RWPE2 (cell line): ENCODE measurements around the gene ITGB3.

Experiments used
- ATAC-seq: fragments of 200-7000 bp; cut with Tn5 transposase; 3 replicates; pipeline ENCODE4 v1.9.1; 2021; ENCODE audit warnings: low read depth
- DNase-seq: peaks from one replicate; pipeline ENCODE4 v3.0.0-alpha.2; 2020; ENCODE audit warnings: low spot score
- H3K27ac ChIP-seq: fragments of 450-650 bp; 2 replicates; pipeline ENCODE4 v1.5.1; 2017; ENCODE audit warnings: mild to moderate bottlenecking; ENCODE audit not compliant: poor library complexity, severe bottlenecking
- H3K27me3 ChIP-seq: fragments of 250-450 bp; sonication (Bioruptor Pico); 2 replicates; pipeline ENCODE4 v1.5.1; 2021; ENCODE audit warnings: mild to moderate bottlenecking, moderate library complexity; ENCODE audit not compliant: insufficient read depth, poor library complexity, severe bottlenecking
- H3K36me3 ChIP-seq: fragments of 250-450 bp; sonication (Bioruptor Pico); 2 replicates; pipeline ENCODE4 v1.5.1; 2020; ENCODE audit warnings: low read depth, mild to moderate bottlenecking, moderate library complexity
- H3K4me1 ChIP-seq: fragments of 250-450 bp; sonication (Bioruptor Pico); 2 replicates; pipeline ENCODE4 v1.5.1; 2021; ENCODE audit warnings: mild to moderate bottlenecking, moderate library complexity; ENCODE audit not compliant: insufficient read depth, poor library complexity, severe bottlenecking
- H3K4me3 ChIP-seq: fragments of 250-450 bp; sonication (Bioruptor Pico); 2 replicates; pipeline ENCODE4 v1.5.1; 2021; ENCODE audit warnings: mild to moderate bottlenecking, moderate library complexity; ENCODE audit not compliant: severe bottlenecking
- H3K9me3 ChIP-seq: fragments of 250-450 bp; sonication (Bioruptor Pico); 2 replicates; pipeline ENCODE4 v1.5.1; 2021; ENCODE audit warnings: mild to moderate bottlenecking, moderate library complexity; ENCODE audit not compliant: severe bottlenecking
- TF ChIP-seq, protein P1 (sequence below): fragments of 450-650 bp; IDR thresholded peaks from one replicate; pipeline ENCODE4 v1.5.1; 2017; ENCODE audit warnings: mild to moderate bottlenecking, moderate library complexity; ENCODE audit not compliant: poor library complexity, severe bottlenecking

The ITGB3 gene

DNA sequence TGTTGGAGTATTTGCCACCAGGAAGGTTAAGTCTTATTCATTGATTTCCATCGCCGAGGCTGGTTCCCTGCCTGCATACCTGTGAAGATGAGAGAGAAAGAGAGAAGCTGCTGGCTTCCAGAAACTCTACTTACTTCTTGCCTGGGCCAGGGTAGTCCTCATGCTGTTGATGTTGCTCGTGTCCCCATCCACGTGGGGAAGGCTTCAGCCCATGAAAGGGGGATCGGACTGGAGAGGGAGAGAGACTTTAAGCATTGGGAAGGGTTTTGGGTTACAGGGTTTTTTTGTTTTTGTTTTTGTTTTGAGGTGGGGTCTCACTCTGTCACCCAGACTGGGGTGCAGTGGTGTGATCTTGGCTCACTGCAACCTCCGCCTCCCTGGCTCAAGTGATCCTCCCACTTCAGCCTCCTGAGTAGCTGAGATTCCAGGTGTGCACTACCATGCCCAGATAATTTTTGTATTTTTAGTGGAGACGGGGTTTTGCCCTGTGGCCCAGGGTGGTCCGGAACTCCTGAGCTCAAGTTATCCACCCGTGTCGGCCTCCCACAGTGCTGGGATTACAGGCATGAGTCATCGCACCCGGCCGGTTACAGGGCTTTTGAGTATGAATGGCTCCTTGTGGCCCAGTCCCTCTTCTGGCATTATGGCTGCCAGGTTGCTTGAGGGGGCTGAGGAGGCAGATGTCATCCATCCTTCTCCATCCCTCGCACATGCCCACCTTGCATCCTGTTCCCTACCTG, 26.6 kb downstream of the ITGB3 start:
- DNase-seq = no peak
- Histone ChIP-seq H3K36me3 (no peaks in the 10 kb centered on the region), H3K27ac (peak overlapping the region; percentile 69), H3K4me3 (no peak overlapping the region), H3K9me3 (no peaks in the 10 kb centered on the region), H3K4me1 (peaks cover 25% of the 10 kb centered on the region), H3K27me3 (no peaks in the 10 kb centered on the region)
- no peak for ATAC-seq
- TF ChIP-seq, protein P1, sequence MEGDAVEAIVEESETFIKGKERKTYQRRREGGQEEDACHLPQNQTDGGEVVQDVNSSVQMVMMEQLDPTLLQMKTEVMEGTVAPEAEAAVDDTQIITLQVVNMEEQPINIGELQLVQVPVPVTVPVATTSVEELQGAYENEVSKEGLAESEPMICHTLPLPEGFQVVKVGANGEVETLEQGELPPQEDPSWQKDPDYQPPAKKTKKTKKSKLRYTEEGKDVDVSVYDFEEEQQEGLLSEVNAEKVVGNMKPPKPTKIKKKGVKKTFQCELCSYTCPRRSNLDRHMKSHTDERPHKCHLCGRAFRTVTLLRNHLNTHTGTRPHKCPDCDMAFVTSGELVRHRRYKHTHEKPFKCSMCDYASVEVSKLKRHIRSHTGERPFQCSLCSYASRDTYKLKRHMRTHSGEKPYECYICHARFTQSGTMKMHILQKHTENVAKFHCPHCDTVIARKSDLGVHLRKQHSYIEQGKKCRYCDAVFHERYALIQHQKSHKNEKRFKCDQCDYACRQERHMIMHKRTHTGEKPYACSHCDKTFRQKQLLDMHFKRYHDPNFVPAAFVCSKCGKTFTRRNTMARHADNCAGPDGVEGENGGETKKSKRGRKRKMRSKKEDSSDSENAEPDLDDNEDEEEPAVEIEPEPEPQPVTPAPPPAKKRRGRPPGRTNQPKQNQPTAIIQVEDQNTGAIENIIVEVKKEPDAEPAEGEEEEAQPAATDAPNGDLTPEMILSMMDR = no peak

DNA sequence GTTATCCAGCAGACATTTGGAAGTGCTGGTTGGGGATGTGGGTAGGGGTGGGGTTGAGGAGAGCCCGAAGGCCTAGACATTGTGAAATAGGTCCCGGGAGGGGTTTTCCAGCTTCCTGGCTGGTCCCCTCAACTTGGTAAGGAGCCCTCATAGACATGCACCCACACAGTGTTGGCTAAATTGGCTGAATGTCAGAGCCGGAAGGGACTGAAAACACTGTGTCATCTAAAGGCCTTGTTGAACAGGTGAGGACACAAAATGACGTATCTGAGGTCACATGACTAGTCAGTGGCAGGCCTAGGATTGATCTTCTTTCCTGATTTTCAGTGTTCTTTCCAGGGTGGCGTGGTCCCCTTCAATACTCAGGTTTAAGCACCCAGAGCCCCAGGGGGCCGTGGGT, 27.6 kb downstream of the ITGB3 start:
- no peak overlapping the region for H3K4me3 ChIP-seq
- H3K36me3 ChIP-seq = no peaks in the 10 kb centered on the region
- peaks cover 18% of the 10 kb centered on the region for H3K4me1 ChIP-seq
- H3K27me3 ChIP-seq = no peaks in the 10 kb centered on the region
- H3K27ac ChIP-seq = no peak overlapping the region
- no peaks in the 10 kb centered on the region for H3K9me3 ChIP-seq
- DNase-seq = no peak
- TF ChIP-seq, protein P1 = no peak
- ATAC-seq = no peak

DNA sequence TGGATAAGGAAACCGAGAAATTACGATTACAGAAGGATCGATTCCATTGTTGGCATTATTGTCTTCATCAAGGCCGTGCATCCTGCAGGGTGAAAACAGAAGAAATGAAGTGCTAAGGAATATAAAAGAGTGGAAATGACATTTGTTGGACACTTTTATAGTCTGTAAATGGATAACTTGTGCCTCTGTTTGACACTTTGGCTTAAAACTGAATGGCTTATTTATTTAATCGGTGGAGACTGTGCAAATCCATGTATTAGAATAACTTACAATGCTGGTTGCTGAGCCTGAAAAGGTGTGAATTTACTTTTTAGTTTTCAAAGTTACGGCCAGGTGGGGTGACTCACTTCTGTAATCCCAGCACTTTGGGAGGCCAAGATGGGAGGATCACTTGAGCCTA, 31.4 kb downstream of the ITGB3 start:
- H3K4me3 ChIP-seq = no peak overlapping the region
- DNase-seq = no peak
- no peaks in the 10 kb centered on the region for H3K9me3 ChIP-seq
- no peaks in the 10 kb centered on the region for H3K27me3 ChIP-seq
- no peaks in the 10 kb centered on the region for H3K4me1 ChIP-seq
- H3K27ac ChIP-seq = no peak overlapping the region
- no peaks in the 10 kb centered on the region for H3K36me3 ChIP-seq
- TF ChIP-seq, protein P1 = no peak
- no peak for ATAC-seq

DNA sequence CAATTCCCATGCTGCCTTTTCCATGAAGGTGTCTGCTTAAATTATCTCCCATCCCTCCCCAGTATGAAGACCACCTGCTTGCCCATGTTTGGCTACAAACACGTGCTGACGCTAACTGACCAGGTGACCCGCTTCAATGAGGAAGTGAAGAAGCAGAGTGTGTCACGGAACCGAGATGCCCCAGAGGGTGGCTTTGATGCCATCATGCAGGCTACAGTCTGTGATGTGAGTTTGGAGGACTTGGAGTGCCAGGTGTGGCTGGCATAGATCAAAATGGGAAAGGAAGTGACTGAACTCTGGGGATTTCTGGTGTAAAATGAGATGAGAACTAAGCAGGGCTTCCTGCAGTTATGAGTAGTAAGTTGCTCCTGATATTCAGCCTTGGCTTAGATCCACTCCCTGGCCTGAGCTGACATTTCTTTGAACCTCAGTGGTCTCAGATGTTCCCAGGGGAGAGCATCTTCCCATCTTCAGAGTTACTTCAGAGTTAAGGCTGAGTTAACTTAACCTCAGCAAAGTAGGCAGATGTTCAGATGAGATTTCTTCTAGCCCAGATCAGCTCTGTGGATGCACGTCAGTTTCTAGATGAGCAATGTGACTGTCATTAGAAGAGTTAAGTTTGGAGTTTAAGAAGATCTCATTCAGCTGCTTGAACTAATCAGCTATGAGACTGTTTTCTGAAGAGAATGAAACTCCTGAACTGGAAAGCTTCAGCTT, 32.7 kb downstream of the ITGB3 start:
- no peaks in the 10 kb centered on the region for H3K9me3 ChIP-seq
- no peak overlapping the region for H3K27ac ChIP-seq
- no peaks in the 10 kb centered on the region for H3K4me1 ChIP-seq
- no peaks in the 10 kb centered on the region for H3K27me3 ChIP-seq
- no peaks in the 10 kb centered on the region for H3K36me3 ChIP-seq
- H3K4me3 ChIP-seq = no peak overlapping the region
- no peak for ATAC-seq
- DNase-seq = no peak
- TF ChIP-seq, protein P1 = no peak

DNA sequence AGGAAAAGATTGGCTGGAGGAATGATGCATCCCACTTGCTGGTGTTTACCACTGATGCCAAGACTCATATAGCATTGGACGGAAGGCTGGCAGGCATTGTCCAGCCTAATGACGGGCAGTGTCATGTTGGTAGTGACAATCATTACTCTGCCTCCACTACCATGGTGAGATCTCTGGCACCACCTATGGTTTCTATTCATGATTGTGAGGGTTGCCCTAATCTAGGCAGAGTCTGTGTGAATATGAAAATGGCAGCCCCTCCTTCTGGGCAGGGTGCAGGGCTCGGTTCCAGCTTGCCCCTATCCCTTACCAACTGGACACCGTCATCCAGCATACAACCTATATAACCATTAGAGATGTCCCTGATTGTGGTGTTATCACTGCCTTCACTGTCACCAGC, 33.4 kb downstream of the ITGB3 start:
- DNase-seq (no peak), ATAC-seq (no peak)
- TF ChIP-seq, protein P1 = no peak
- Histone ChIP-seq H3K4me3 (no peak overlapping the region), H3K4me1 (no peaks in the 10 kb centered on the region), H3K36me3 (no peaks in the 10 kb centered on the region), H3K9me3 (no peaks in the 10 kb centered on the region), H3K27me3 (no peaks in the 10 kb centered on the region), H3K27ac (no peak overlapping the region)
